HEK293 (cell line): ENCODE results near the gene POFUT2.

Experiments used
- CTCF ChIA-PET: fragments of 350-600 bp; formaldehyde crosslinking; extraction: SDS; loops from one replicate; lab custom pipeline; 2021; ENCODE audit warnings: antibody characterized with exemption; lab: Yijun Ruan, JAX
- POLR2A ChIA-PET: fragments of 300-600 bp; formaldehyde crosslinking; extraction: SDS; loops from one replicate; lab custom pipeline; 2020; ENCODE audit warnings: antibody characterized with exemption, inconsistent platforms; lab: Yijun Ruan, JAX
- H3K27ac ChIP-seq: fragments of 200-500 bp; sonication (Bioruptor generic); 2 replicates; pipeline ENCODE4 v1.5.1; 2014; ENCODE audit warnings: low read depth, low read length, control low read depth, inconsistent platforms; ENCODE audit errors: extremely low read depth
- H3K36me3 ChIP-seq, 2 experiments: fragments of 200-500 bp in 1 of 2; sonication (Bioruptor generic) in 1 of 2; 1 replicate in 1 of 2; 2 replicates in 1 of 2; pipeline ENCODE4 v1.5.1; 2014 to 2017; ENCODE audit warnings: inconsistent platforms in 2 of 2, low read length in 2 of 2; ENCODE audit not compliant: control insufficient read depth in 2 of 2, insufficient read depth in 1 of 2
- H3K4me1 ChIP-seq: fragments of 200-500 bp; sonication (Bioruptor generic); 2 replicates; pipeline ENCODE4 v1.5.1; 2014; ENCODE audit warnings: mild to moderate bottlenecking, low read length, inconsistent platforms; ENCODE audit not compliant: control insufficient read depth, insufficient read depth
- H3K4me3 ChIP-seq: 2 replicates; pipeline ENCODE4 v1.5.1; 2011; ENCODE audit warnings: low read depth, mild to moderate bottlenecking, control low read depth, low read length, moderate library complexity
- H3K9me3 ChIP-seq: fragments of 200-500 bp; sonication (Bioruptor generic); 2 replicates; pipeline ENCODE4 v1.5.1; 2014; ENCODE audit warnings: low read depth, low read length, inconsistent platforms; ENCODE audit not compliant: control insufficient read depth, insufficient read depth
- GLIS2 ChIP-seq: fragments of 450-650 bp; formaldehyde crosslinking; IDR thresholded peaks from 2 replicates; pipeline ENCODE4 v1.5.1; 2016; ENCODE audit warnings: missing biosample characterization, missing genetic modification characterization
- HIC1 ChIP-seq: fragments of 450-650 bp; formaldehyde crosslinking; IDR thresholded peaks from 2 replicates; pipeline ENCODE4 v1.5.1; 2016; ENCODE audit warnings: missing biosample characterization, missing genetic modification characterization
- HOXC10 ChIP-seq: sonication (generic); formaldehyde crosslinking; IDR thresholded peaks from 2 replicates; pipeline ENCODE4 v1.8.1; 2023; ENCODE audit warnings: mild to moderate bottlenecking, missing genetic modification reagents
- KLF1 ChIP-seq: fragments of 450-650 bp; formaldehyde crosslinking; IDR thresholded peaks from 2 replicates; pipeline ENCODE4 v1.5.1; 2016; ENCODE audit warnings: missing biosample characterization, missing genetic modification characterization
- KLF7 ChIP-seq: fragments of 450-650 bp; formaldehyde crosslinking; IDR thresholded peaks from 2 replicates; pipeline ENCODE4 v1.5.1; 2016; ENCODE audit warnings: missing biosample characterization, missing genetic modification characterization, borderline replicate concordance
- KLF8 ChIP-seq: fragments of 450-650 bp; formaldehyde crosslinking; IDR thresholded peaks from 2 replicates; pipeline ENCODE4 v1.5.1; 2016; ENCODE audit warnings: missing biosample characterization, missing genetic modification characterization
- YY2 ChIP-seq: fragments of 450-650 bp; formaldehyde crosslinking; IDR thresholded peaks from 2 replicates; pipeline ENCODE4 v1.5.1; 2016; ENCODE audit warnings: missing biosample characterization, missing genetic modification characterization
- ZBTB11 ChIP-seq: fragments of 450-650 bp; formaldehyde crosslinking; conservative IDR thresholded peaks from 2 replicates; pipeline ENCODE4 v1.5.1; 2016; ENCODE audit warnings: low read depth, missing biosample characterization, missing genetic modification characterization
- ZBTB26 ChIP-seq: fragments of 450-650 bp; formaldehyde crosslinking; optimal IDR thresholded peaks from 2 replicates; pipeline ENCODE3; 2016; ENCODE audit warnings: missing biosample characterization, mild to moderate bottlenecking, missing genetic modification characterization
- ZFHX2 ChIP-seq: fragments of 450-650 bp; formaldehyde crosslinking; conservative IDR thresholded peaks from 2 replicates; pipeline ENCODE4 v1.5.1; 2016; ENCODE audit warnings: missing biosample characterization, missing genetic modification characterization
- ZIC2 ChIP-seq: fragments of 450-650 bp; formaldehyde crosslinking; IDR thresholded peaks from 2 replicates; pipeline ENCODE4 v1.5.1; 2016; ENCODE audit warnings: missing biosample characterization, missing genetic modification characterization
- ZNF132 ChIP-seq: fragments of 450-650 bp; formaldehyde crosslinking; IDR thresholded peaks from 2 replicates; pipeline ENCODE4 v1.5.1; 2017; ENCODE audit warnings: missing biosample characterization, missing genetic modification characterization, borderline replicate concordance
- ZNF138 ChIP-seq: fragments of 450-650 bp; formaldehyde crosslinking; IDR thresholded peaks from 2 replicates; pipeline ENCODE4 v1.5.1; 2016; ENCODE audit warnings: missing biosample characterization, missing genetic modification characterization, borderline replicate concordance
- ZNF16 ChIP-seq: fragments of 450-650 bp; formaldehyde crosslinking; IDR thresholded peaks from 2 replicates; pipeline ENCODE4 v1.5.1; 2016; ENCODE audit warnings: low read depth, missing biosample characterization, missing genetic modification characterization
- ZNF184 ChIP-seq: fragments of 450-650 bp; IDR thresholded peaks from 2 replicates; pipeline ENCODE4 v1.5.1; 2018; ENCODE audit warnings: missing biosample characterization, mild to moderate bottlenecking, missing genetic modification characterization
- ZNF202 ChIP-seq: fragments of 450-650 bp; formaldehyde crosslinking; IDR thresholded peaks from 2 replicates; pipeline ENCODE4 v1.5.1; 2016; ENCODE audit warnings: missing biosample characterization, missing genetic modification characterization, borderline replicate concordance
- ZNF214 ChIP-seq: fragments of 450-650 bp; formaldehyde crosslinking; IDR thresholded peaks from 2 replicates; pipeline ENCODE4 v1.5.1; 2017; ENCODE audit warnings: missing biosample characterization, mild to moderate bottlenecking, missing genetic modification characterization, borderline replicate concordance
- ZNF23 ChIP-seq: fragments of 450-650 bp; formaldehyde crosslinking; IDR thresholded peaks from 2 replicates; pipeline ENCODE4 v1.5.1; 2016; ENCODE audit warnings: missing biosample characterization, missing genetic modification characterization, borderline replicate concordance
- ZNF335 ChIP-seq: fragments of 450-650 bp; formaldehyde crosslinking; conservative IDR thresholded peaks from 2 replicates; pipeline ENCODE4 v1.5.1; 2016; ENCODE audit warnings: missing biosample characterization, missing genetic modification characterization
- ZNF423 ChIP-seq: fragments of 450-650 bp; formaldehyde crosslinking; IDR thresholded peaks from 2 replicates; pipeline ENCODE4 v1.5.1; 2016; ENCODE audit warnings: missing biosample characterization, missing genetic modification characterization
- ZNF561 ChIP-seq: fragments of 450-650 bp; IDR thresholded peaks from 2 replicates; pipeline ENCODE4 v1.5.1; 2018; ENCODE audit warnings: missing biosample characterization, missing genetic modification characterization, borderline replicate concordance
- ZNF629 ChIP-seq: fragments of 450-650 bp; formaldehyde crosslinking; IDR thresholded peaks from 2 replicates; pipeline ENCODE4 v1.5.1; 2017; ENCODE audit warnings: missing biosample characterization, missing genetic modification characterization
- ZNF639 ChIP-seq: fragments of 450-650 bp; formaldehyde crosslinking; IDR thresholded peaks from 2 replicates; pipeline ENCODE4 v1.5.1; 2016; ENCODE audit warnings: missing biosample characterization, missing genetic modification characterization
- ZNF701 ChIP-seq: fragments of 450-650 bp; formaldehyde crosslinking; IDR thresholded peaks from 2 replicates; pipeline ENCODE4 v1.5.1; 2016; ENCODE audit warnings: missing biosample characterization, missing genetic modification characterization
- ZNF76 ChIP-seq: fragments of 450-650 bp; formaldehyde crosslinking; IDR thresholded peaks from 2 replicates; pipeline ENCODE4; 2016; ENCODE audit warnings: low read depth, missing biosample characterization, missing genetic modification characterization, borderline replicate concordance
- ZNF791 ChIP-seq: fragments of 450-650 bp; formaldehyde crosslinking; IDR thresholded peaks from 2 replicates; pipeline ENCODE4 v1.5.1; 2016; ENCODE audit warnings: missing biosample characterization, missing genetic modification characterization

POFUT2 gene

GRCh38 chr21:45281411-45282282 lies 6.0 kb downstream of the POFUT2 start:
- ChIA-PET POLR2A (no interaction called here), CTCF (interaction anchor here (0.6 to 1.4 kb wide), 3 partner anchors 11 to 1268 kb away, joined by 3 to 7 read pairs (median 4); no protein-coding TSS in a partner anchor)
- Histone ChIP-seq H3K9me3 (no peaks in the 10 kb centered on the region), H3K4me1 (no peaks in the 10 kb centered on the region), H3K27ac (no peak overlapping the region), H3K4me3 (no peak overlapping the region), H3K36me3 (peaks cover 0 to 89% of the 10 kb centered on the region in 2 experiments; a peak in 1 of 3 replicates)
- no peak for TF ChIP-seq YY2 (tag by site-specific recombination)
- TF ChIP-seq ZNF202 (tag by site-specific recombination), result no peak
- no peak for TF ChIP-seq HOXC10 (CRISPR knock-in tag)
- TF ChIP-seq ZNF701 (tag by site-specific recombination), result no peak
- no peak for TF ChIP-seq KLF8 (tag by site-specific recombination)
- no peak for TF ChIP-seq ZNF791
- TF ChIP-seq ZNF132, result no peak
- no peak for TF ChIP-seq ZNF639 (tag by site-specific recombination)
- no peak for TF ChIP-seq ZNF561
- no peak for TF ChIP-seq ZNF23
- TF ChIP-seq ZNF76 (tag by site-specific recombination), result no peak
- TF ChIP-seq ZBTB11 (tag by site-specific recombination), result no peak
- TF ChIP-seq ZNF423 (tag by site-specific recombination), result no peak
- TF ChIP-seq ZNF184, result no peak
- no peak for TF ChIP-seq ZNF629 (tag by site-specific recombination)

GRCh38 chr21:45280969-45281368 lies 6.7 kb downstream of the POFUT2 start:
- Histone ChIP-seq H3K4me1 (no peaks in the 10 kb centered on the region), H3K4me3 (no peak overlapping the region), H3K36me3 (peaks cover 1 to 91% of the 10 kb centered on the region in 2 experiments), H3K27ac (no peak overlapping the region), H3K9me3 (no peaks in the 10 kb centered on the region)
- POLR2A ChIA-PET, result no interaction called here
- CTCF ChIA-PET, result interaction anchor here (0.6 to 1.4 kb wide), 3 partner anchors 12 to 1267 kb away, joined by 3 to 7 read pairs (median 4); no protein-coding TSS in a partner anchor
- TF ChIP-seq KLF1 (tag by site-specific recombination) (no peak), GLIS2 (tag by site-specific recombination) (no peak), KLF7 (tag by site-specific recombination) (no peak), ZBTB26 (tag by site-specific recombination) (no peak), ZNF16 (no peak), ZFHX2 (no peak), ZNF639 (tag by site-specific recombination) (no peak), ZNF138 (tag by site-specific recombination) (no peak), HIC1 (tag by site-specific recombination) (no peak), ZIC2 (tag by site-specific recombination) (no peak), ZNF335 (tag by site-specific recombination) (no peak), ZNF214 (tag by site-specific recombination) (no peak)
